HCT116 (cell line): Measurements from ENCODE around the gene PEAK1. TPM values are rescaled to one million over a fixed set of nuclear protein-coding genes. Genes with fewer than 3 reads are reported as not detected.

Experiments used
- ATAC-seq: fragments of 200-7000 bp; cut with Tn5 transposase; 2 replicates; pipeline ENCODE4 v1.9.1; 2020; ENCODE audit warnings: mild to moderate bottlenecking, moderate library complexity
- BruUV-seq: library from RNA; stranded (reverse); fragments of 400-500 nt; replicated peaks from 2 replicates; lab custom pipeline; 2021; lab: Mats Ljungman, UMichigan
- CTCF ChIA-PET: fragments of 300-600 bp; sonication (Branson Sonifier 250); formaldehyde crosslinking; loops from one replicate; lab custom pipeline; 2021; ENCODE audit warnings: antibody characterized with exemption; lab: Charles Lee
- POLR2A ChIA-PET: fragments of 300-600, 350-600 bp; sonication (Branson Sonifier 250); formaldehyde crosslinking; loops from one replicate; lab custom pipeline; 2021; ENCODE audit warnings: antibody characterized with exemption; lab: Charles Lee
- RAD21 ChIA-PET, 2 experiments: fragments of 300-600 bp; sonication (Branson Sonifier 250); formaldehyde crosslinking; loops; one replicate each; lab custom pipeline; 2023; ENCODE audit warnings: low total read pairs in 2 of 2; ENCODE audit not compliant: uncharacterized antibody in 2 of 2, unreplicated experiment in 2 of 2, low non-redundant PET in 1 of 2; lab: Charles Lee
- DNase-seq: peaks from one replicate; pipeline ENCODE4 v3.0.0-alpha.2; 2010; ENCODE audit warnings: low read depth, low spot score
- H2AFZ ChIP-seq: fragments of 200-600 bp; shearing (Covaris generic), sonication (generic); 2 replicates; pipeline ENCODE4 v1.6.1; 2017; ENCODE audit warnings: low read depth, mixed run types, mixed read lengths, antibody characterized with exemption, low read length; ENCODE audit not compliant: poor library complexity, severe bottlenecking
- H3K27ac ChIP-seq: 2 replicates; pipeline ENCODE4 v1.5.1; 2012; ENCODE audit warnings: low read depth, low read length
- H3K27me3 ChIP-seq: fragments of 200-600 bp; sonication (generic); 2 replicates; pipeline ENCODE4 v1.6.1; 2016; ENCODE audit warnings: mixed run types, low read length, mixed read lengths; ENCODE audit not compliant: insufficient read depth
- H3K36me3 ChIP-seq, 2 experiments: fragments of 200-500 bp in 1 of 2; fragments of 200-600 bp in 1 of 2; sonication (Bioruptor generic) in 1 of 2; sonication (generic) in 1 of 2; 2 replicates each; pipeline versions ENCODE4 v1.5.1 to v1.6.1; 2014 to 2016; ENCODE audit warnings: low read length in 2 of 2, inconsistent platforms in 1 of 2, mixed read lengths in 1 of 2, mixed run types in 1 of 2; ENCODE audit not compliant: insufficient read depth in 2 of 2, control insufficient read depth in 1 of 2
- H3K4me1 ChIP-seq, 2 experiments: fragments of 200-600 bp in 1 of 2; sonication (generic) in 1 of 2; 2 replicates each; pipeline versions ENCODE4 v1.5.1 to v1.6.1; 2012 to 2017; ENCODE audit warnings: low read length in 2 of 2, inconsistent platforms in 1 of 2, mild to moderate bottlenecking in 1 of 2, mixed read lengths in 1 of 2, mixed run types in 1 of 2, moderate library complexity in 1 of 2; ENCODE audit not compliant: insufficient read depth in 2 of 2, control insufficient read depth in 1 of 2
- H3K4me2 ChIP-seq: fragments of 200-600 bp; sonication (generic); 2 replicates; pipeline ENCODE4 v1.6.1; 2017; ENCODE audit warnings: mixed run types, low read length, mixed read lengths
- H3K4me3 ChIP-seq, 2 experiments: fragments of 200-600 bp in 1 of 2; sonication (generic) in 1 of 2; replicated peaks in 1 of 2; 2 replicates each; pipeline ENCODE4 v1.5.1; 2011 to 2016; ENCODE audit warnings: low read length in 2 of 2, control low read depth in 1 of 2, low read depth in 1 of 2, mild to moderate bottlenecking in 1 of 2, mixed read lengths in 1 of 2, mixed run types in 1 of 2
- H3K79me2 ChIP-seq: fragments of 200-600 bp; sonication (generic); 2 replicates; pipeline ENCODE4 v1.6.1; 2017; ENCODE audit warnings: mild to moderate bottlenecking, mixed run types, low read length, moderate library complexity, mixed read lengths; ENCODE audit not compliant: insufficient read depth
- H3K9ac ChIP-seq: fragments of 200-600 bp; sonication (generic); 2 replicates; pipeline ENCODE4 v1.6.1; 2016; ENCODE audit warnings: low read length, mixed read lengths
- H3K9me2 ChIP-seq: fragments of 200-600 bp; sonication (generic), shearing (Covaris generic); 2 replicates; pipeline ENCODE4 v1.6.1; 2017; ENCODE audit warnings: mixed run types, mild to moderate bottlenecking, moderate library complexity; ENCODE audit not compliant: insufficient read depth
- H3K9me3 ChIP-seq, 2 experiments: fragments of 200-500 bp in 1 of 2; fragments of 200-600 bp in 1 of 2; sonication (Bioruptor generic) in 1 of 2; sonication (generic) in 1 of 2; 2 replicates each; pipeline ENCODE4 v1.6.1; 2014 to 2017; ENCODE audit warnings: low read length in 2 of 2, mixed read lengths in 2 of 2, inconsistent platforms in 1 of 2, low read depth in 1 of 2, mild to moderate bottlenecking in 1 of 2, mixed run types in 1 of 2, moderate library complexity in 1 of 2; ENCODE audit not compliant: control insufficient read depth in 1 of 2, insufficient read depth in 1 of 2
- H4K20me1 ChIP-seq: fragments of 200-600 bp; sonication (generic), shearing (Covaris generic); 2 replicates; pipeline ENCODE4 v1.6.1; 2017; ENCODE audit warnings: mixed run types, mild to moderate bottlenecking, moderate library complexity; ENCODE audit not compliant: insufficient read depth
- CBX3 ChIP-seq: IDR thresholded peaks from 2 replicates; pipeline ENCODE4 v1.6.1; 2012; ENCODE audit warnings: low read depth
- CEBPB ChIP-seq: IDR thresholded peaks from 2 replicates; pipeline ENCODE4 v1.6.1; 2012; ENCODE audit warnings: low read depth
- EGR1 ChIP-seq: IDR thresholded peaks from 2 replicates; pipeline ENCODE4 v1.6.1; 2012; ENCODE audit warnings: low read depth
- EZH2 ChIP-seq: fragments of 200-600 bp; sonication (generic); IDR thresholded peaks from 2 replicates; pipeline ENCODE4 v1.6.1; 2017; ENCODE audit warnings: antibody characterized with exemption, mixed run types
- JUND ChIP-seq: IDR thresholded peaks from 2 replicates; pipeline ENCODE4 v1.6.1; 2012
- POLR2A ChIP-seq: IDR thresholded peaks from 2 replicates; pipeline ENCODE4 v1.7.0; 2011; ENCODE audit warnings: borderline replicate concordance; ENCODE audit not compliant: insufficient read depth, insufficient read length; ENCODE audit errors: extremely low read depth
- POLR2AphosphoS5 ChIP-seq: IDR thresholded peaks from 2 replicates; pipeline ENCODE4 v1.6.1; 2011; ENCODE audit warnings: mild to moderate bottlenecking, low read depth, low read length, moderate library complexity
- RAD21 ChIP-seq: IDR thresholded peaks from 2 replicates; pipeline ENCODE4 v1.6.1; 2012; ENCODE audit warnings: low read depth, mild to moderate bottlenecking
- SIN3A ChIP-seq: IDR thresholded peaks from 2 replicates; pipeline ENCODE4 v1.6.1; 2012; ENCODE audit warnings: low read depth
- SP1 ChIP-seq: IDR thresholded peaks from 2 replicates; pipeline ENCODE4 v1.6.1; 2012; ENCODE audit warnings: low read depth
- TCF7L2 ChIP-seq: IDR thresholded peaks from 2 replicates; pipeline ENCODE4 v1.7.0; 2011; ENCODE audit warnings: borderline replicate concordance, inconsistent platforms; ENCODE audit not compliant: insufficient read depth, insufficient read length; ENCODE audit errors: extremely low read depth
- YY1 ChIP-seq: IDR thresholded peaks from 2 replicates; pipeline ENCODE4 v1.6.1; 2011; ENCODE audit warnings: low read length, low read depth, moderate library complexity, mild to moderate bottlenecking; ENCODE audit not compliant: insufficient replicate concordance; ENCODE audit errors: extremely low read depth
- ZFX ChIP-seq: fragments of 450-650 bp; IDR thresholded peaks from 2 replicates; pipeline ENCODE4 v1.6.1; 2017
- ZNF274 ChIP-seq: fragments of 200-500 bp; sonication (Bioruptor generic); IDR thresholded peaks from 2 replicates; pipeline ENCODE4 v1.6.1; 2014; ENCODE audit warnings: mild to moderate bottlenecking, low read depth, low read length, inconsistent platforms
- intact Hi-C: fragments of 100-400 bp; cut with micrococcal nuclease; formaldehyde crosslinking; loops from 2 replicates; pipeline ENCODE4 v1.10.0; 2022
- total RNA-seq: library from RNA; stranded (reverse); gene quantifications from one replicate; pipeline ENCODE4 v1.2.1, GENCODE V29; 2021; ENCODE audit not compliant: unreplicated experiment
- TF ChIP-seq, protein P1 (sequence below): IDR thresholded peaks from 2 replicates; pipeline ENCODE4 v1.6.1; 2012
- TF ChIP-seq, protein P2 (sequence below): IDR thresholded peaks from 2 replicates; pipeline ENCODE4 v1.6.1; 2012; ENCODE audit warnings: low read depth

The PEAK1 gene
- total RNA-seq, 1 experiment from 2014 or later, result 23.4 TPM

DNA sequence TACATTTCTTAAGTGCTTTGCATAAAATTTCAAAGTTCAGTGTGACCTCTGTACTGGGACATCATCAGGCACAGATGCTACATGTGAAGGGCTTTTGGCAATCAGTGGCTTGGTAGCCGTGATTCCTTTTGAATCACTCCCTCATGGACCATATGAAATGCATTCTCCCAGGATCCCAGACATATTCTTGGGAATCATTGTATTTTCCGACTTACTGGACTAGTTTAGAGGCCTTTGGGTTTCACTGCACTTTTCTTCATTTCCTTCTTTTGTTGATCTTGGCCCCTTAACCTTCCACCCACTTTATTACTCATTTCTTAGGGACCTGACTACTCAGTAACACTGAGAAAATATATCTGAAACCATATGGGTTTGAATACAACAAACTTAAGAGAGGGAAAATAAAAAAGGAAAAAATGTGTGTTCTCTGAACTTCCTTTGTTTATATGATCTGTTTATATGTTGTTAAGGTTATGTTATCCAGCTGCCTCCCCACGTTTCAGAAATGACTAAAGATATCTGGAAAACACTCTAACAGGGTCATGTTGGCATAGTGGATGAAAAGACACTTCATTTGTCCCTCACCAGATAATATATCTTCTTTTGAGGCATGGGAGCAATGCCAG is 35.9 kb upstream of the PEAK1 start:
- H3K27ac ChIP-seq, result no peak overlapping the region
- DNase-seq, result no peak
- no peak for ATAC-seq
- H4K20me1 ChIP-seq, result no peaks in the 10 kb centered on the region
- no peak overlapping the region for H3K4me2 ChIP-seq
- BruUV-seq, result no TSS peak
- ChIA-PET POLR2A (no interaction called here), RAD21 (no interaction called here), CTCF (no interaction called here)
- no peaks in the 10 kb centered on the region for H3K79me2 ChIP-seq
- no peak overlapping the region for H3K9ac ChIP-seq
- no peak overlapping the region for H3K4me3 ChIP-seq
- H3K36me3 ChIP-seq, result peaks cover 0 to 4% of the 10 kb centered on the region in 2 experiments; a peak in 1 of 4 replicates
- H3K9me3 ChIP-seq, result no peaks in the 10 kb centered on the region
- no peaks in the 10 kb centered on the region; a peak in 1 of 4 replicates for H3K4me1 ChIP-seq
- no peaks in the 10 kb centered on the region for H3K27me3 ChIP-seq
- TF ChIP-seq ZNF274 (no peak), CEBPB (no peak), POLR2A (no peak), POLR2AphosphoS5 (no peak), JUND (no peak)
- H3K9me2 ChIP-seq, result no peaks in the 10 kb centered on the region
- intact Hi-C loops, result no loop called here
- no peak overlapping the region for H2AFZ ChIP-seq

DNA sequence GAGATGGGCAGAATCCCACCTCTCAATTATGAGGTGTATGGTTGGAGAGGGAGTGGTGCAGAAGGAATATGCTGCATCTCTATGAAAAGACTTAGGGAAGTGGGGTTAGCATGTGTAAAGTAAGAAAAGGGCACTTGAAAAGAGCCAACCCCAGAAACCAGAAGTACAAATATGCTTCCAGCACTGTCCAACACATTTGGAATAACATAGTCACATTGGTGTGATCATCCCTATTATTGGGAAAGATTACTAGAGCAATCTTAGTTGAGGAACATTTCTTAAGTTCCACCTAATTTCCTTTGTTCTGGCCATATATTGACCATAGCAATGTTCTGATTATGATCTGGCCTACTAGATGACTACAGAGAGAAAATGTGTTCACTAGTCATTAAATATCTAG is 35.0 kb upstream of the PEAK1 start:
- H3K9me2 ChIP-seq, result no peaks in the 10 kb centered on the region
- H3K4me3 ChIP-seq, result no peak overlapping the region
- no peaks in the 10 kb centered on the region for H3K9me3 ChIP-seq
- no peak overlapping the region for H3K27ac ChIP-seq
- H2AFZ ChIP-seq, result no peak overlapping the region
- ChIA-PET RAD21 (no interaction called here), CTCF (no interaction called here), POLR2A (no interaction called here)
- intact Hi-C loops, result no loop called here
- no peaks in the 10 kb centered on the region; a peak in 1 of 4 replicates for H3K4me1 ChIP-seq
- no peak for DNase-seq
- H3K4me2 ChIP-seq, result no peak overlapping the region
- H3K9ac ChIP-seq, result no peak overlapping the region
- ATAC-seq, result no peak
- H3K27me3 ChIP-seq, result no peaks in the 10 kb centered on the region
- H4K20me1 ChIP-seq, result no peaks in the 10 kb centered on the region
- H3K79me2 ChIP-seq, result no peaks in the 10 kb centered on the region
- peaks cover 0 to 4% of the 10 kb centered on the region in 2 experiments; a peak in 1 of 4 replicates for H3K36me3 ChIP-seq
- BruUV-seq, result no TSS peak
- TF ChIP-seq SIN3A (no peak), CEBPB (no peak), POLR2A (no peak), SP1 (no peak), JUND (no peak), RAD21 (no peak), ZFX (no peak), EGR1 (no peak), TCF7L2 (no peak), YY1 (no peak), CBX3 (no peak), EZH2 (no peak)
- TF ChIP-seq, protein P1, sequence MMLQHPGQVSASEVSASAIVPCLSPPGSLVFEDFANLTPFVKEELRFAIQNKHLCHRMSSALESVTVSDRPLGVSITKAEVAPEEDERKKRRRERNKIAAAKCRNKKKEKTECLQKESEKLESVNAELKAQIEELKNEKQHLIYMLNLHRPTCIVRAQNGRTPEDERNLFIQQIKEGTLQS, result no peak
- TF ChIP-seq, protein P2, sequence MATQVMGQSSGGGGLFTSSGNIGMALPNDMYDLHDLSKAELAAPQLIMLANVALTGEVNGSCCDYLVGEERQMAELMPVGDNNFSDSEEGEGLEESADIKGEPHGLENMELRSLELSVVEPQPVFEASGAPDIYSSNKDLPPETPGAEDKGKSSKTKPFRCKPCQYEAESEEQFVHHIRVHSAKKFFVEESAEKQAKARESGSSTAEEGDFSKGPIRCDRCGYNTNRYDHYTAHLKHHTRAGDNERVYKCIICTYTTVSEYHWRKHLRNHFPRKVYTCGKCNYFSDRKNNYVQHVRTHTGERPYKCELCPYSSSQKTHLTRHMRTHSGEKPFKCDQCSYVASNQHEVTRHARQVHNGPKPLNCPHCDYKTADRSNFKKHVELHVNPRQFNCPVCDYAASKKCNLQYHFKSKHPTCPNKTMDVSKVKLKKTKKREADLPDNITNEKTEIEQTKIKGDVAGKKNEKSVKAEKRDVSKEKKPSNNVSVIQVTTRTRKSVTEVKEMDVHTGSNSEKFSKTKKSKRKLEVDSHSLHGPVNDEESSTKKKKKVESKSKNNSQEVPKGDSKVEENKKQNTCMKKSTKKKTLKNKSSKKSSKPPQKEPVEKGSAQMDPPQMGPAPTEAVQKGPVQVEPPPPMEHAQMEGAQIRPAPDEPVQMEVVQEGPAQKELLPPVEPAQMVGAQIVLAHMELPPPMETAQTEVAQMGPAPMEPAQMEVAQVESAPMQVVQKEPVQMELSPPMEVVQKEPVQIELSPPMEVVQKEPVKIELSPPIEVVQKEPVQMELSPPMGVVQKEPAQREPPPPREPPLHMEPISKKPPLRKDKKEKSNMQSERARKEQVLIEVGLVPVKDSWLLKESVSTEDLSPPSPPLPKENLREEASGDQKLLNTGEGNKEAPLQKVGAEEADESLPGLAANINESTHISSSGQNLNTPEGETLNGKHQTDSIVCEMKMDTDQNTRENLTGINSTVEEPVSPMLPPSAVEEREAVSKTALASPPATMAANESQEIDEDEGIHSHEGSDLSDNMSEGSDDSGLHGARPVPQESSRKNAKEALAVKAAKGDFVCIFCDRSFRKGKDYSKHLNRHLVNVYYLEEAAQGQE, result no peak
